Esophagus muscularis mucosa (tissue), 4 donors: ENCODE data around the gene HOXA2. TPM values are rescaled to one million over a fixed set of nuclear protein-coding genes. Genes with fewer than 3 reads are reported as not detected.

Experiments used
- DNase-seq: peaks from one replicate; pipeline ENCODE4 v3.0.0-alpha.2; 2017; ENCODE audit errors: extremely low spot score
- H3K27ac ChIP-seq, 4 donors: fragments of 200-600 bp; sonication (generic); replicated peaks in 1 of 4; 1 replicate in 3 of 4; 2 replicates in 1 of 4; pipeline ENCODE4 v1.5.1; 2016 to 2019; ENCODE audit warnings: mild to moderate bottlenecking in 1 of 4
- H3K27me3 ChIP-seq, 4 donors: fragments of 200-600 bp; sonication (generic); one replicate each; pipeline versions ENCODE4 v1.5.1 to v1.6.0; 2016 to 2019
- H3K36me3 ChIP-seq, 4 donors: fragments of 200-600 bp; sonication (generic); one replicate each; pipeline ENCODE4 v1.5.1; 2016 to 2019
- H3K4me1 ChIP-seq, 4 donors: fragments of 200-600 bp; sonication (generic); one replicate each; pipeline ENCODE4 v1.5.1; 2016 to 2019
- H3K4me3 ChIP-seq, 4 donors: fragments of 200-600 bp; sonication (generic); 1 replicate in 2 of 4; 2 replicates in 2 of 4; pipeline ENCODE4 v1.5.1; 2016 to 2019; ENCODE audit warnings: mild to moderate bottlenecking in 4 of 4, moderate library complexity in 1 of 4
- H3K9me3 ChIP-seq, 4 donors: fragments of 200-600 bp; sonication (generic); 1 replicate in 3 of 4; 2 replicates in 1 of 4; pipeline ENCODE4 v1.5.1; 2016 to 2019
- EP300 ChIP-seq: sonication (generic); formaldehyde crosslinking; IDR thresholded peaks from one replicate; pipeline ENCODE4 v1.6.1; 2017; ENCODE audit warnings: antibody characterized with exemption
- POLR2A ChIP-seq: fragments of 450-650 bp; IDR thresholded peaks from one replicate; pipeline ENCODE4 v1.6.1; 2017; ENCODE audit warnings: antibody characterized with exemption, moderate library complexity, mild to moderate bottlenecking, low read depth
- POLR2AphosphoS5 ChIP-seq, 2 donors: sonication (generic); formaldehyde crosslinking; IDR thresholded peaks; one replicate each; pipeline ENCODE4 v1.6.1; 2017; ENCODE audit warnings: antibody characterized with exemption in 2 of 2
- WGBS: methylation state at CpG from one replicate; pipeline ENCODE4 v1.1.5; 2018; 5-methylcytosine and 5-hydroxymethylcytosine counted together
- intact Hi-C: fragments of 100-400 bp; cut with DNase I; formaldehyde crosslinking; loops from one replicate; pipeline ENCODE4 v1.15.1; 2023
- total RNA-seq, 4 donors: library from RNA; depleted of rRNA; stranded (reverse); fragments of >200 nt; gene quantifications; one replicate each; pipeline versions ENCODE4 v1.1.0 to v1.2.1, GENCODE V29; 2016
- TF ChIP-seq, protein P1 (sequence below), 3 experiments: fragments of 200-600 bp in 2 of 3; fragments of 450-650 bp in 1 of 3; sonication (generic) in 2 of 3; IDR thresholded peaks; one replicate each; pipeline ENCODE4 v1.5.1; 2017 to 2019; ENCODE audit warnings: antibody characterized with exemption in 3 of 3, mild to moderate bottlenecking in 2 of 3, moderate library complexity in 1 of 3

Gene HOXA2
- total RNA-seq, 4 donors from 2014 or later, result 3.3 to 5.4 (median 4.4) TPM

DNA sequence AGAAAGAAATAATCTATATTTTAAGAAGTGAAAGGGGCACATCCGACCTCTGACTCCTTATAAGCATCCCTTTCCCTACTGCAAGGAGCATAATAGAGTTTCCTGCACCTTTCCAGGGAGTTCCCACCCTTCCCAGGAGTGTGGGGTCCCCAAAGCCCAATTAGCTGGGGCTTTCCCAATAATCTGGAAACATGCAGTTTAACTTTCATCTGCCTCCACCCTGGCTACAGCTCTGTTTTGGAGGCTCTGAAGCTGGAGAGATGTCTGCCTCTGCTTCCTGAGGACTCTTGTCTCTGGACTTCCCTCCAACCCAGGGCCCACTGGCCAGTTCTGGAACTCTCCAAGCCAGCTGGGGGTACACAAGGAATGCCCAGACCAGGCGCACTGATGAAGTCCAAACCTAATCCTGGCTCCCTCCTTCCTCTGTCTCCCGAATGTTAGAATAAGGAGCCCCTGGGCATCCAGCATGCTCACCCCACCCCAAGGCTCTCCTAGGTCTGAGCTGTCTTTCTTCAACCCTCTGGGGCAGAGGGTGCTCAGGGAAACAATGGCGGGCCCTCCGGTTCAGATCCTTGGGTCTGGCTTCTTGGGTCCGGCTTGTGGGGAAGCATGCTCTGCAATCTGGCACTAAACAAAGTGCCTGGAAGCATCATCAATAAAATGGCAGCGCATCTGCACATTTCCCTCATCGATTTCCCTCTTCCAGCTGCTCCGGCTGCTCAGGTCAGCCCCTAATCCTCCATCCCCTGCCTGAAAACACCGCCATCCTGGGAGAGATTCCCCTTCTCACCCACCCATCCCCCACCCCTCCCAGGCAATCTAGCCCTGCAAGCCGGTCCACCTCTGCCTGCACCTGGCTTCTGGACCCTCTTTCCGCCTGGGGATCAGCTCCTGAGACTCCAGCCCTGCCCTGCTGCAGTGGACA, 14.7 kb upstream of the HOXA2 start:
- TF ChIP-seq POLR2A (no peak), EP300 (no peak), POLR2AphosphoS5 (IDR thresholded peaks at IDR 0.05) (no peak)
- TF ChIP-seq, protein P1, sequence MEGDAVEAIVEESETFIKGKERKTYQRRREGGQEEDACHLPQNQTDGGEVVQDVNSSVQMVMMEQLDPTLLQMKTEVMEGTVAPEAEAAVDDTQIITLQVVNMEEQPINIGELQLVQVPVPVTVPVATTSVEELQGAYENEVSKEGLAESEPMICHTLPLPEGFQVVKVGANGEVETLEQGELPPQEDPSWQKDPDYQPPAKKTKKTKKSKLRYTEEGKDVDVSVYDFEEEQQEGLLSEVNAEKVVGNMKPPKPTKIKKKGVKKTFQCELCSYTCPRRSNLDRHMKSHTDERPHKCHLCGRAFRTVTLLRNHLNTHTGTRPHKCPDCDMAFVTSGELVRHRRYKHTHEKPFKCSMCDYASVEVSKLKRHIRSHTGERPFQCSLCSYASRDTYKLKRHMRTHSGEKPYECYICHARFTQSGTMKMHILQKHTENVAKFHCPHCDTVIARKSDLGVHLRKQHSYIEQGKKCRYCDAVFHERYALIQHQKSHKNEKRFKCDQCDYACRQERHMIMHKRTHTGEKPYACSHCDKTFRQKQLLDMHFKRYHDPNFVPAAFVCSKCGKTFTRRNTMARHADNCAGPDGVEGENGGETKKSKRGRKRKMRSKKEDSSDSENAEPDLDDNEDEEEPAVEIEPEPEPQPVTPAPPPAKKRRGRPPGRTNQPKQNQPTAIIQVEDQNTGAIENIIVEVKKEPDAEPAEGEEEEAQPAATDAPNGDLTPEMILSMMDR (IDR thresholded peaks at IDR 0.05), result no peak
- H3K4me1 ChIP-seq, result peaks cover 11 to 60% (median 57%) of the 10 kb centered on the region in 4 donors
- no peak for DNase-seq
- H3K9me3 ChIP-seq, result no peaks in the 10 kb centered on the region
- no peaks in the 10 kb centered on the region for H3K36me3 ChIP-seq
- peak overlapping the region; percentile 96 to 100 (median 99) for H3K27ac ChIP-seq
- intact Hi-C loops, result no loop called here
- peak overlapping the region; percentile 68 to 88 (median 77) for H3K4me3 ChIP-seq
- WGBS, result 20% methylated on average over 12 of the region's 12 CpGs
- H3K27me3 ChIP-seq, result no peaks in the 10 kb centered on the region

DNA sequence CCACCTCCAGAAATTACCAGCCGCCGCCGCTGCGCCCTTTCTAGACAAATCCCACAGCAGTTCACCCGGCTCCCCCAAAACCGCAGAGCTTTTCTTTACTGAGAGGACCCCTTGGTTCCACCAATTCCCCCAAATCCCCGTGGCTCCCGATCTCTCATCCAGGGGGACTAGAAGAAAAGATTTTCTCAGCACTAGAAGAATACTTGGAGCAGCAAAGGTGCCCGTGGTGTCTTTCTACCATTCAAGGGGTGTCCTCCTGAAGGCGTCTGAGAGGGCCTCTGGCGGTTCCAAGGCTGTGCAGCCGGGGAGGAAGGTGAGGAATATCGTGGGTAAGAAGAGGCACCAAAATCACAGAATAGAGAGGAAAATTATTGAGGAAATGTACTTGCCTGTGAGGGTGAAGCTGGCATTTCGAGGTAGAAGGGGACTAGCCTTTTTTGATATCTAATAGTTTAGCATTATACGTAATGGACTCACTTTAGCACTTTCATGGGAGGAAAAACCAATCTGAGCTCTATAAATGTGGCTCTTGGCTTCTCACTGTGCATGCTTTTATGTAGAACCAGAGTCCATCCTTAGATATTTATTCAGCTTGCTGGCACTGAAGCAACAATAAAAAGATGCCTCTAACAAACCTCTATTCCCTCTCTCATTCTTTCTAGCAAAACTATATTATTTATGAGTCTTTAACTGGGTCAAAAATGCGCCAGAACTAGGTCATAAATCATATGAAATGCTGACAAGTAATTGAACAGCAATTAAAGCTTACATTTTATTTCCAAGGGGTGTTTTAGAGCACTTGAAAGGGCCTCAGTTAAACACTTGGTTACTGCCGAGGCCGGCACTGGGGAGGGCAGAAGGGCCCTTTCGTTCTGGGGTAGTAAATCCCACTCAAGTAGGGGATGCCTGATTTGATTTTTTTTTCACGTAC, 13.8 kb upstream of the HOXA2 start:
- H3K27me3 ChIP-seq, result no peaks in the 10 kb centered on the region
- no peaks in the 10 kb centered on the region for H3K36me3 ChIP-seq
- peak overlapping the region; percentile 96 to 100 (median 99) for H3K27ac ChIP-seq
- H3K4me3 ChIP-seq, result peak overlapping the region; percentile 68 to 88 (median 77)
- TF ChIP-seq POLR2A (no peak), EP300 (no peak), POLR2AphosphoS5 (IDR thresholded peaks at IDR 0.05) (peak; percentile 2 to 39)
- 26% methylated on average over 20 of the region's 20 CpGs for WGBS
- intact Hi-C loops, result no loop called here
- H3K9me3 ChIP-seq, result no peaks in the 10 kb centered on the region
- peaks cover 11 to 66% (median 63%) of the 10 kb centered on the region in 4 donors for H3K4me1 ChIP-seq
- no peak for DNase-seq

DNA sequence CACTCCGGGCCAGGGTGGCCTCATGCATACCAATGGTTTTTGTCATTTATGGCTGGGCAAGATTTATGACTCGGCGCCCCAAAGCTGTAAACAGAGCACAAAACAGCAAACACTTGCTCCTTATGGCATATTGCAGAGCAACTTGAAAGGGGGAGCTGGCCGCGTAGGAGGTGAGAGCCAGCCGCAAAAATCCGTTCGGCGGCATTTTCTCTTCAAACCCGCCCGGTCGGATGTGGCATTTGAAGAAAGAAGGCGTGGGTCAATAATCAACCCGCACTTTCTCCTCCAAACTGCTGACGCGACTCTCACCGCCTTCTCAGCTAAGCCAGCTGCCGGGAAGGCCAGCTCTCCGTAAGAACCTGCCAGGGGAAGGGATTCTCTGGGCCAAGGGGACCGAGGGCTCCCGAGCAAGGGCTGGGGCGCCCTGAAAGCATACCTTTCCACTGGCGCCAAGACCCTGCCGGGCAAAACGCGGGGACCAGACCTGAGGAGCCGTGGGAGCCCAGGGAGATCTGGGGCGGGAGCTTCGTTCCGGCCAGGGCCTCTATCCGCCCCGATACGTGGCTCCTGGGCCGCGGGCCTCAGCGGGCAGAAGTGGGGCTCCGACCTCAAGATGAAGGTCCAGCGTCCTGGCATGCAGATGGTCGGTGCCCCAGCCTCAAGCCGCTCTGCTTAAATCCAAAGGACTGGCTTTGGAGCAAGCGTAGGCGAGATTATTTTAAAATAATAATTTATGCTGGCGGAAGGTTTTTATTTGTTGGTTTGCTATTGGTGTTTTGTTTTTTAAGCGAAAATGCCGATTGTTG, 12.9 kb upstream of the HOXA2 start:
- Histone ChIP-seq H3K4me3 (peak overlapping the region; percentile 68 to 88 (median 77)), H3K27ac (peak overlapping the region; percentile 96 to 100 (median 99)), H3K4me1 (peaks cover 19 to 66% (median 63%) of the 10 kb centered on the region in 4 donors), H3K9me3 (no peaks in the 10 kb centered on the region), H3K27me3 (no peaks in the 10 kb centered on the region), H3K36me3 (no peaks in the 10 kb centered on the region)
- DNase-seq, result no peak
- WGBS, result 30% methylated on average over 17 of the region's 45 CpGs
- TF ChIP-seq EP300 (no peak), POLR2AphosphoS5 (IDR thresholded peaks at IDR 0.05) (peak; percentile 46 to 81), POLR2A (no peak)
- TF ChIP-seq, protein P1 (IDR thresholded peaks at IDR 0.05), result no peak
- intact Hi-C loops, result no loop called here

DNA sequence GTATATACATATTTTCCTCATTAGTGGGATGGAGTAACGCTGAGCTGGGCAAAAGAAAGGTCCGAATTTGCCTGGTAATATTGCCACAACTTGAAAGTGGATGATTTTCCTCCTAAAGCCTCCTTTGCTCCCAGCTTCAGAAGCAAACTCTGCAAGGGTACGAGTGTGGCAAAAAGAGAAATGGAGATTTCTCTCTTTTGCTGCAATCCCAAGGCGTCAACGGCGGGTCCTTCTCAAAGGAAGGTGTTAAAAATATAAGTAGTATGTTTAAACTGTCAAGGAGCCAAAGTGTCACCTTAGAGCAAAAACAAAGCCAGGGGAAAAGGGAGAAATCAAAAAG, 12.4 kb upstream of the HOXA2 start:
- Histone ChIP-seq H3K9me3 (no peaks in the 10 kb centered on the region), H3K27me3 (no peaks in the 10 kb centered on the region), H3K27ac (peak overlapping the region; percentile 96 to 100 (median 99)), H3K4me3 (peak overlapping the region; percentile 68 to 88 (median 77)), H3K4me1 (peaks cover 20 to 66% (median 63%) of the 10 kb centered on the region in 4 donors), H3K36me3 (no peaks in the 10 kb centered on the region)
- TF ChIP-seq EP300, result no peak
- no peak for TF ChIP-seq POLR2A
- TF ChIP-seq, protein P1 (IDR thresholded peaks at IDR 0.05), result no peak
- no peak for TF ChIP-seq POLR2AphosphoS5 (IDR thresholded peaks at IDR 0.05)
- no peak for DNase-seq
- 13% methylated on average over 6 of the region's 6 CpGs for WGBS
- intact Hi-C loops, result no loop called here
